ENCODE results near the gene PRRT3.

GRCh38 chr3:9928158-9928557 is 24.1 kb downstream of the PRRT3 start:
- TF ChIP-seq CTCF (conservative IDR thresholded peaks at IDR 0.05; ENCODE audit: low read depth, low read length) = no peak
- TF ChIP-seq USF2 (IDR thresholded peaks at IDR 0.05; ENCODE audit: low read depth, low read length) = no peak
- no peak for TF ChIP-seq POLR2A (IDR thresholded peaks at IDR 0.05; ENCODE audit: low read depth, low read length)
- TF ChIP-seq RAD21 (IDR thresholded peaks at IDR 0.05; ENCODE audit: low read length) = no peak
